ENCODE measurements around the gene FOXP2.
A peak's percentile ranks its signal among the peaks of the same experiment; 100 is the strongest.

The FOXP2 gene

GRCh38 chr7:114418117-114418516 lies 3.5 kb downstream of the FOXP2 start (continued):
- TF ChIP-seq SP7 (tag by site-specific recombination; IDR thresholded peaks at IDR 0.05) (peak; percentile 82), ZNF513 (tag by site-specific recombination; IDR thresholded peaks at IDR 0.05) (peak; percentile 23; the same call in 1 of the 2 replicates), TCF7L2 (IDR thresholded peaks at IDR 0.05; ENCODE audit: borderline replicate concordance, low read depth, low read length) (peak; percentile 89), ZNF747 (tag by site-specific recombination; IDR thresholded peaks at IDR 0.05) (no peak), ZNF549 (tag by site-specific recombination; IDR thresholded peaks at IDR 0.05) (no peak), PRDM1 (tag by site-specific recombination; IDR thresholded peaks at IDR 0.05) (no peak), ZNF664 (tag by site-specific recombination; IDR thresholded peaks at IDR 0.05) (peak; percentile 65), ZIC2 (tag by site-specific recombination; IDR thresholded peaks at IDR 0.05) (peak; percentile 9; the same call in 1 of the 2 replicates), ZNF660 (tag by site-specific recombination; IDR thresholded peaks at IDR 0.05) (peak; percentile 51; the same call in 1 of the 2 replicates), ZNF560 (tag by site-specific recombination; IDR thresholded peaks at IDR 0.05; ENCODE audit: borderline replicate concordance) (no peak), ZNF785 (tag by site-specific recombination; IDR thresholded peaks at IDR 0.05) (no peak), ZNF692 (tag by site-specific recombination; IDR thresholded peaks at IDR 0.05) (no peak), ZNF521 (tag by site-specific recombination; IDR thresholded peaks at IDR 0.05) (no peak), PRDM6 (tag by site-specific recombination; IDR thresholded peaks at IDR 0.05) (peak; percentile 97), MZF1 (tag by site-specific recombination; IDR thresholded peaks at IDR 0.05; ENCODE audit: borderline replicate concordance) (no peak), ZBTB8A (tag by site-specific recombination; IDR thresholded peaks at IDR 0.05) (peak; percentile 61)
- TF ChIP-seq, protein P1, sequence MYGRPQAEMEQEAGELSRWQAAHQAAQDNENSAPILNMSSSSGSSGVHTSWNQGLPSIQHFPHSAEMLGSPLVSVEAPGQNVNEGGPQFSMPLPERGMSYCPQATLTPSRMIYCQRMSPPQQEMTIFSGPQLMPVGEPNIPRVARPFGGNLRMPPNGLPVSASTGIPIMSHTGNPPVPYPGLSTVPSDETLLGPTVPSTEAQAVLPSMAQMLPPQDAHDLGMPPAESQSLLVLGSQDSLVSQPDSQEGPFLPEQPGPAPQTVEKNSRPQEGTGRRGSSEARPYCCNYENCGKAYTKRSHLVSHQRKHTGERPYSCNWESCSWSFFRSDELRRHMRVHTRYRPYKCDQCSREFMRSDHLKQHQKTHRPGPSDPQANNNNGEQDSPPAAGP (tag by site-specific recombination; IDR thresholded peaks at IDR 0.05), result no peak

DNA sequence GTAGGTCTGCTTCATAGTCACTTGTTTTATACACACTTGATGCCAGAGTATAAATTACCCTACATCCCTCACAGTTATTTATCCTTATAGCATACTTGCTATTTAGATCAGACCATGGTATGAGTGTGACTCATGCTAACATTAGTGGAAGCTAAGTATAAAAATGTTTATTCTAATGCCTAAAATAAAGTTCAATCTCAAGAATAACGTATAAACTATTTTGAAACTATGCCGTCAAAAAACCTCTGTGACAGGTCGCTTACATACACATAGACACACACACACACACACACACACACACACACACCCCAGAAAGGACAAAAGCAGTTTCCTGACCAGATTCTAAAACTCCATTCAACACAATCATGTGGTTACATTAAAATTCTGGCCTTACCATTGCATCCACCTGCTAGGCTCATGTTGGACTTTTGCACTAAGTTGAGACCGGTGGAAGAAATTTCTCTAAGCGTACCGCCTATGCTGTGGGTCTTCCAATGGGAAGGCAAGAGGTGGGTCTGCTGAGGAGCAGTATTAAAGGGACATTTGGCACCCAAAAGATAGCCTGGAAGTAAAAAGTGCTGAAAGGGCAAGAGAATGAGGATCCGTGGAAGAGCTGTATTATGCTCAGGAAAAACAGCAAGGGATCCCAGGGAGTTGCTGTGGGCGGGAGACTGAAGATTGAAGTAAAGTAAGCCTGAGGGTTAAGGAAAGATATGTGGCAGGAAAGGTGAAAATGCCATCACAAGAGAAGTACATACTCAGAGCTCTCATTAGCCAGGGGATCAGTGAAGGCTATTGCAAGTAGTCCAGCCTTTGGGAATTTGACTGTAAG lies 5.0 kb downstream of the FOXP2 start:
- no peak overlapping the region; the same call in 1 of the 2 replicates for H3K27ac ChIP-seq (ENCODE audit: extremely low read depth, low read depth, low read length)
- H3K4me3 ChIP-seq (ENCODE audit: low read depth, low read length), result no peak overlapping the region
- no peaks in the 10 kb centered on the region for H3K36me3 ChIP-seq (ENCODE audit: control insufficient read depth in 2 of 2, insufficient read depth in 1 of 2, low read length in 2 of 2)
- TF ChIP-seq ZXDB (tag by site-specific recombination; IDR thresholded peaks at IDR 0.05) (no peak), ZNF600 (tag by site-specific recombination; IDR thresholded peaks at IDR 0.05) (peak; percentile 38; the same call in 1 of the 2 replicates), ZNF114 (tag by site-specific recombination; IDR thresholded peaks at IDR 0.05) (no peak), ZFP69B (tag by site-specific recombination; IDR thresholded peaks at IDR 0.05) (peak; percentile 13; the same call in 1 of the 2 replicates), KLF10 (tag by site-specific recombination; IDR thresholded peaks at IDR 0.05) (no peak), ZNF335 (tag by site-specific recombination; conservative IDR thresholded peaks at IDR 0.05) (peak; percentile 30; the same call in 1 of the 2 replicates), ZNF747 (tag by site-specific recombination; IDR thresholded peaks at IDR 0.05) (no peak), ZEB2 (tag by site-specific recombination; IDR thresholded peaks at IDR 0.05) (0 out of 2 replicates have a peak, but pooled peaks have one; percentile 15), PRDM1 (tag by site-specific recombination; IDR thresholded peaks at IDR 0.05) (peak; percentile 50; the same call in 1 of the 2 replicates)
- TF ChIP-seq, protein P2, sequence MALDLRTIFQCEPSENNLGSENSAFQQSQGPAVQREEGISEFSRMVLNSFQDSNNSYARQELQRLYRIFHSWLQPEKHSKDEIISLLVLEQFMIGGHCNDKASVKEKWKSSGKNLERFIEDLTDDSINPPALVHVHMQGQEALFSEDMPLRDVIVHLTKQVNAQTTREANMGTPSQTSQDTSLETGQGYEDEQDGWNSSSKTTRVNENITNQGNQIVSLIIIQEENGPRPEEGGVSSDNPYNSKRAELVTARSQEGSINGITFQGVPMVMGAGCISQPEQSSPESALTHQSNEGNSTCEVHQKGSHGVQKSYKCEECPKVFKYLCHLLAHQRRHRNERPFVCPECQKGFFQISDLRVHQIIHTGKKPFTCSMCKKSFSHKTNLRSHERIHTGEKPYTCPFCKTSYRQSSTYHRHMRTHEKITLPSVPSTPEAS (tag by site-specific recombination; IDR thresholded peaks at IDR 0.05), result peak; percentile 62; the same call in 1 of the 2 replicates
- ChIA-PET CTCF (interaction anchor here (0.6 to 1.2 kb wide), 3 partner anchors 244 to 394 kb away, joined by 3 to 8 read pairs (median 3); no protein-coding TSS in a partner anchor), POLR2A (no interaction called here)
- peaks cover 24% of the 10 kb centered on the region; the same call in 1 of the 2 replicates for H3K4me1 ChIP-seq (ENCODE audit: control insufficient read depth, insufficient read depth, low read length)
- H3K9me3 ChIP-seq (ENCODE audit: control insufficient read depth, insufficient read depth, low read depth, low read length), result no peaks in the 10 kb centered on the region

Data from HEK293 (cell line).